A673 (cell line): ENCODE measurements around the gene EVI2B.

Source experiments
- EZH2 ChIP-seq: fragments of 200-600 bp; sonication (generic); IDR thresholded peaks from 2 replicates; pipeline ENCODE4 v1.6.1; 2017; ENCODE audit warnings: borderline replicate concordance, low read depth, mild to moderate bottlenecking, mixed read lengths, antibody characterized with exemption, low read length; ENCODE audit not compliant: poor library complexity, severe bottlenecking
- TF ChIP-seq, protein P1 (sequence below): fragments of 300-800, 200-600 bp; sonication (generic); conservative IDR thresholded peaks from 2 replicates; pipeline ENCODE4 v1.5.1; 2017; ENCODE audit warnings: low read depth, mild to moderate bottlenecking, antibody characterized with exemption, low read length, moderate library complexity, mixed read lengths

DNA sequence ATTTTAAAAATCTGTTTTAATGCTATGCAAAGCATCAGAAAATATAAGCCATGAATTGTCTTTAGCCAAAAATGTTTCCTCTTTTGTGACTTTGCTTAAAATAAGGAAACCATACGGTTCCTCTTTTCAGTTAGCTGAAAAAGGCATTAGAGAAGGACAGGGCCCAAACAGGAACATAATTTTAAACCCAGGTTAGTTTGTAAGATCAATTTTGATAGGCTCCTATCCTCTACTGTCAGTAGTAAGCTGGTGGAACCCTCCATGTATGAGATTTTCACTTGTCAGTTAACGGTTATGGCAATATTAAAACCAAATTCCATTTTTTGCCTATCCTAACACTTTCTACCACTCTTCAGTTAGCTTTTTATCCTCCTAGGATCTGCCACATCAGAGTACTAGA is 4.3 kb downstream of the EVI2B start:
- TF ChIP-seq, protein P1, sequence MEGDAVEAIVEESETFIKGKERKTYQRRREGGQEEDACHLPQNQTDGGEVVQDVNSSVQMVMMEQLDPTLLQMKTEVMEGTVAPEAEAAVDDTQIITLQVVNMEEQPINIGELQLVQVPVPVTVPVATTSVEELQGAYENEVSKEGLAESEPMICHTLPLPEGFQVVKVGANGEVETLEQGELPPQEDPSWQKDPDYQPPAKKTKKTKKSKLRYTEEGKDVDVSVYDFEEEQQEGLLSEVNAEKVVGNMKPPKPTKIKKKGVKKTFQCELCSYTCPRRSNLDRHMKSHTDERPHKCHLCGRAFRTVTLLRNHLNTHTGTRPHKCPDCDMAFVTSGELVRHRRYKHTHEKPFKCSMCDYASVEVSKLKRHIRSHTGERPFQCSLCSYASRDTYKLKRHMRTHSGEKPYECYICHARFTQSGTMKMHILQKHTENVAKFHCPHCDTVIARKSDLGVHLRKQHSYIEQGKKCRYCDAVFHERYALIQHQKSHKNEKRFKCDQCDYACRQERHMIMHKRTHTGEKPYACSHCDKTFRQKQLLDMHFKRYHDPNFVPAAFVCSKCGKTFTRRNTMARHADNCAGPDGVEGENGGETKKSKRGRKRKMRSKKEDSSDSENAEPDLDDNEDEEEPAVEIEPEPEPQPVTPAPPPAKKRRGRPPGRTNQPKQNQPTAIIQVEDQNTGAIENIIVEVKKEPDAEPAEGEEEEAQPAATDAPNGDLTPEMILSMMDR = no peak
- no peak for TF ChIP-seq EZH2
